ENCODE measurements around the gene ZCCHC8.
"Not testable (repeated sequence)": the region's sequence is repeated elsewhere in the genome, so short reads cannot be mapped to it uniquely, and the experiment has no call there.

GRCh38 chr12:122493222-122493621 lies 7.5 kb downstream of the ZCCHC8 start:
- TF ChIP-seq CTCF (IDR thresholded peaks at IDR 0.05); EZH2 (IDR thresholded peaks at IDR 0.05; ENCODE audit: borderline replicate concordance, insufficient read depth, low read depth, low read length, poor library complexity, severe bottlenecking): not testable (repeated sequence)

Data from B cell (primary cell).